ENCODE measurements around the gene PECR.

GRCh38 chr2:216116418-216116817 is 34.8 kb upstream of the PECR start:
- TF ChIP-seq, protein P1, sequence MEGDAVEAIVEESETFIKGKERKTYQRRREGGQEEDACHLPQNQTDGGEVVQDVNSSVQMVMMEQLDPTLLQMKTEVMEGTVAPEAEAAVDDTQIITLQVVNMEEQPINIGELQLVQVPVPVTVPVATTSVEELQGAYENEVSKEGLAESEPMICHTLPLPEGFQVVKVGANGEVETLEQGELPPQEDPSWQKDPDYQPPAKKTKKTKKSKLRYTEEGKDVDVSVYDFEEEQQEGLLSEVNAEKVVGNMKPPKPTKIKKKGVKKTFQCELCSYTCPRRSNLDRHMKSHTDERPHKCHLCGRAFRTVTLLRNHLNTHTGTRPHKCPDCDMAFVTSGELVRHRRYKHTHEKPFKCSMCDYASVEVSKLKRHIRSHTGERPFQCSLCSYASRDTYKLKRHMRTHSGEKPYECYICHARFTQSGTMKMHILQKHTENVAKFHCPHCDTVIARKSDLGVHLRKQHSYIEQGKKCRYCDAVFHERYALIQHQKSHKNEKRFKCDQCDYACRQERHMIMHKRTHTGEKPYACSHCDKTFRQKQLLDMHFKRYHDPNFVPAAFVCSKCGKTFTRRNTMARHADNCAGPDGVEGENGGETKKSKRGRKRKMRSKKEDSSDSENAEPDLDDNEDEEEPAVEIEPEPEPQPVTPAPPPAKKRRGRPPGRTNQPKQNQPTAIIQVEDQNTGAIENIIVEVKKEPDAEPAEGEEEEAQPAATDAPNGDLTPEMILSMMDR (IDR thresholded peaks at IDR 0.05; ENCODE audit: low read length) = no peak
- no peak for TF ChIP-seq EZH2 (optimal IDR thresholded peaks at IDR 0.05; ENCODE audit: low read depth, low read length)

All from MM.1S (cell line).